Fibroblast of lung (primary cell): ENCODE measurements around the gene CCL15.

Experiments used
- EZH2 ChIP-seq: IDR thresholded peaks from 2 replicates; pipeline ENCODE4 v1.5.1; 2012; ENCODE audit warnings: low read length, control low read depth, mild to moderate bottlenecking; ENCODE audit errors: missing control alignments
- TF ChIP-seq, protein P1 (sequence below), 2 donors: IDR thresholded peaks in 1 of 2; conservative IDR thresholded peaks in 1 of 2; 1 replicate in 1 of 2; 2 replicates in 1 of 2; pipeline ENCODE4 v1.5.1; 2011 to 2012; ENCODE audit warnings: low read length in 2 of 2, control low read depth in 1 of 2, inconsistent platforms in 1 of 2, low read depth in 1 of 2, mild to moderate bottlenecking in 1 of 2

DNA sequence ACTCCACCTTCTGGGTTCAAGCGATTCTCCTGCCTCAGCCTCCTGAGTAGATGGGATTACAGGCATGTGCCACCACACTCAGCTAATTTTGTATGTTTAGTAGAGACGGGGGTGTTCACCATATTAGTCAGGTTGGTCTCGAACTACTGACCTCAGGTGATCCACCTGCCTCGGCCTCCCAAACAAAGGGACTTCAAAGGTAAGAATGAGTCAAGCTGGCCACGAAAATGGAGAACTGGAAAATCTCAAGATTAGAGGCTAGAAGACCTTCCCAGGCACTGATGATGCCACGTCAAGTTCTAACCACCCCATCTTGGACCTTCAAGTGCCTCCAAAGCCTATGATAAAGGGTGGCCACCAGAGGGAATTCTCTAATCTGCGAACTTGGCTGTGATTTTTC, 1.3 kb upstream of the CCL15 start:
- TF ChIP-seq, protein P1, sequence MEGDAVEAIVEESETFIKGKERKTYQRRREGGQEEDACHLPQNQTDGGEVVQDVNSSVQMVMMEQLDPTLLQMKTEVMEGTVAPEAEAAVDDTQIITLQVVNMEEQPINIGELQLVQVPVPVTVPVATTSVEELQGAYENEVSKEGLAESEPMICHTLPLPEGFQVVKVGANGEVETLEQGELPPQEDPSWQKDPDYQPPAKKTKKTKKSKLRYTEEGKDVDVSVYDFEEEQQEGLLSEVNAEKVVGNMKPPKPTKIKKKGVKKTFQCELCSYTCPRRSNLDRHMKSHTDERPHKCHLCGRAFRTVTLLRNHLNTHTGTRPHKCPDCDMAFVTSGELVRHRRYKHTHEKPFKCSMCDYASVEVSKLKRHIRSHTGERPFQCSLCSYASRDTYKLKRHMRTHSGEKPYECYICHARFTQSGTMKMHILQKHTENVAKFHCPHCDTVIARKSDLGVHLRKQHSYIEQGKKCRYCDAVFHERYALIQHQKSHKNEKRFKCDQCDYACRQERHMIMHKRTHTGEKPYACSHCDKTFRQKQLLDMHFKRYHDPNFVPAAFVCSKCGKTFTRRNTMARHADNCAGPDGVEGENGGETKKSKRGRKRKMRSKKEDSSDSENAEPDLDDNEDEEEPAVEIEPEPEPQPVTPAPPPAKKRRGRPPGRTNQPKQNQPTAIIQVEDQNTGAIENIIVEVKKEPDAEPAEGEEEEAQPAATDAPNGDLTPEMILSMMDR (conservative IDR thresholded peaks at IDR 0.05 in 1 of 2, IDR thresholded peaks at IDR 0.05 in 1 of 2; ENCODE audit: low read depth in 1 of 2, low read length in 2 of 2), result no peak
- no peak for TF ChIP-seq EZH2
